Stimulated activated naive CD4-positive, alpha-beta T cell (primary cell): ENCODE results near the gene MND1.
A peak's percentile ranks its signal among the peaks of the same experiment; 100 is the strongest.
"Not testable (repeated sequence)": the region's sequence is repeated elsewhere in the genome, so short reads cannot be mapped to it uniquely, and the experiment has no call there.

ENCODE experiments used
- DNase-seq, 6 experiments: peaks; one replicate each; lab custom pipeline; 2025; lab: John Stamatoyannopoulos, UW

The MND1 gene

DNA sequence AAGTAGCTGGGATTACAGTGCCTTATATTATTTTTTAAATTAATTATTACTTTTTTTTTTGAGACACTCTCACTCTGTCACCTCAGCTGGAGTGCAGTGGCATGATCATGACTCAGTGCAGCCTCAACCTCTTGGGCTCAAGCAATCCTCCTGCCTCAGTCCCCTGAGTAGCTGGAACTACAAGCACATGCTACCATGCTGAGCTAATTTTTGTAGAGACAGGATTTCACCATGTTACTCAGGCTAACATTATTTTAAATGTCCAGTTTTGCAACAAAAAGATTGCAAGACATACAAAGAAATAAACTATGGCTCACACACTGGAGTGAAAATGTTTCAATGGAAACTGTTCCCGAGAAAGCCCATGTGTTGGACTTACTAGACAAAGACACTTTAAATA lies 59.2 kb downstream of the MND1 start:
- no peak for DNase-seq

DNA sequence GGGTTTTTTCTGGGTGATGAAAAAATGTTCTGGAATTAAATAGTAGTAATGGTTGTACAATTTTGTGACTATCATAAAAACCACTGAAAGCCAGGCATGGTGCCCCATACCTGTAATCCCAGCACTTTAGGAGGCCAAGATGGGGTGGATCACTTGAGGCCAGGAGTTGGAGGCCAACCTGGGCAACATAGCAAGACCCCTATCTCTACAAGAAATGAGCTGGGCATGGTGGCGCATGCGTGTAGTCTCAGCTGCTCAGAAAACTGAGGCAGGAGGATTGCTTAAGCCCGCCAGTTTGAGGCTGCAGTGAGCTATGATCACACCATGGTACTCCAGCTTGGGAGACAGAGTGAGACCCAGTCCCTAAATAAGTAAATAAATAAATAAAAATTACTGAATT lies 63.4 kb downstream of the MND1 start:
- no peak for DNase-seq

DNA sequence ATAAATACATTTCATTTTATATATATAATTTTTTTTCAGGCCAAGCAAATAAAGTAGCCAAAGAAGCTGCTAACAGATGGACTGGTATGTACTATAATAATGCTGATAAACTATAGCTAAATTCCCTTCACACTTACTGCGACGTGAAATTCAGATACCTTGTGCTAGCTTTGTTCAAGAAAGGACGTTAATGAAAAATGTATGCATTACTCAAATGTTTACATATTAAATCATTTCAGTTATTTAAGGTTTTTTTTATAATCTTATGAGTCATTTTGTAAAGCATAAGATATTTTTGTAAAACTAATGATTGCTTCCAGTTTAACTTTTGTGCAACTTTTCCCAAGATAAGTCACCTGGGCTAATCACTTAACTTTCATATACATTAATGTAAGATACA lies 64.4 kb downstream of the MND1 start:
- DNase-seq, result no peak

DNA sequence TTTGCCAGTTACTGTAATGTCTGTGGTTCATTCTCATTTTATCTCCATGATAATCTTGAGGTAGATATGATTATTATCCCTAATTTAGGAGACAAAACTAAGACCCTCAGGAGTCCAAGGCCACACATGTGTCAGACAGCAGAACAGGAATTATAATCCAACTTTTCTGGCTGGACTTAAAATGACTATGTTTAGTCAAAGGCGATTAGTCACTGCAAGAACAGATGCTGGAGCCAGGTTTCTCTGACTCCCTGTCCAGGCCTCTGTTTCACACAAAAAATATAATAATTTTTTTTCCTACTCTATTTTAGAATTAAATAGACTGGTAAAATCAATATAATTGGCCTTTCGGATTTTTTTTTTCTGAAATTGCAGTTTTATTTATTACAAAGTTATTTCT lies 64.9 kb downstream of the MND1 start:
- DNase-seq, result no peak

DNA sequence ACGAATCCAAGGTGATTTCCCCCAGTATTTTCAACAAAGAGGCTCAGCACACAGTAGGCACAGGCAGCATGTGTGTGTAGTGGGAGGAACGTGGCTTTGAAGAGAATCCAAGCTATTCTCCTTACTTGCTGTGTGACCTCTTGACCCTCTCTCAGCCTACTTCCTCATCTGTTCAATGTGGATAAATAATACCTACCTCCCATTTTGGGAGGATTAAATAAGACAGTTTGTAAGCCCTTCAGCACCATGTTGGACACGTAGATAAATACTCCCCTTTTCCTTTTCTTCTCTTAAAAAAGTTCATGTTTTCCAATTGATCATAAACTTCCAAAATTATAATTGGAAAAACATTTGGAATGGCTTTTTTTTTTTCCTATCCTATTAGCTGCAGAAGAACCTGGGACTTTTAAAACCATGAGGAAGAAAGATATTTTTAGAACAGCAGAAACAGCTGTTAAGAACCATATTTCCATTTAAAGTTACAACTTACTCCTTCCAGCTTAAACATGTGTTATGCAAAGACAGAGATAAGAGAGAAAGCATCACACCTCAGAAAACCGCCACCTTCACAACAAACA lies 65.5 kb downstream of the MND1 start:
- no peak for DNase-seq

DNA sequence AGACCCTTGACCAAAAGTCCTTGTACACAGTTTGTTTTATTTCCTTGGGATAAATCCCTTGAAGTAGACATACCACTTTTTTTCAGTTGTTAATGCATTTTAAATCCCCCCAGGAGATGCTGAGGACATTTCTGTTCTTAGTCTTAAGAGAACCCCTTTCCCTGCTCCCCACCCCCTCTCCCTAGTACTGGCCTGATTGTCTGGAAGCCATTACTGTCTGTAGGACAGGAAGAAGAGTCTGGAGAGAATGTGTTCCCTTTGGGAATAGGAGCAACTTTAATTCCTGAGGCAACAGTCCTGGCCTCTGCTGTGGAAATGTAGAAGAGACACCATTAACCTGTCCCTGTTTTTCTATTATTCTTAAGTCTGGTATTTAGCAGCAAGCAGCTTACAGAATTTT lies 69.4 kb downstream of the MND1 start:
- DNase-seq, result no peak

DNA sequence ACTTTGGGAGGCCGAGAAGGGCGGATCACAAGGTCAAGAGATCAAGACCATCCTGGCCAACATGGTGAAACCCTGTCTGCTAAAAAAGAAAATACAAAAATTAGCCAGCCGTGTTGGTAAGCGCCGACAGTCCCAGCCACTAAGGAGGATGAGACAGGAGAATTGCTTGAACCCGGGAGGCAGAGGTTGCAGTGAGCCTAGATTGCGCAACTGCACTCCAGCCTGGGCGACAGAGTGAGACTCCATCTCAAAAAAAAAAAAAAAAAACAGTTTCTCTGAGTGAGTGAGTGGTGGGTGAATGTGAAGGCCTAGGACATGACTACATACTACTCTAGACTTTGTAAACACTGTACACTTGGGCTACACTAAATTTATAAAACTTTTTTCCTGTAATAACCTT lies 72.0 kb downstream of the MND1 start:
- DNase-seq, result not testable (repeated sequence)

DNA sequence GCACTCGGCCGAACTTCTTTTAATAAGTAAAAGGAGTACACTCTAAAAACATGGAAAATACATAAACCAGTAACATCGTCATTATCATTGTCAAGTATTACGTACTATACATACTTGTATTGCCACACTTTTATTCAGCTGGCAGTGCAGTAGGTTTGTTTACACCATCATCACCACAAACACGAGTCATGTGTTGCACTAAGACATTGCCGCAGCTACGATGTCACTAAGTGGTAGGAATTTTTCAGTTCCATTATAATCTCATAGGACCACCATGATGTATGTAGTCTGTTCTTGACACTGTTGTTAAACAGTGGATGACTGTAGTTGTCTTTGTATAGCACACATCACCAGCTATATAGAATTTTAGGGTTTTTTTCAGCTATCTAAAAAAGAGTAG lies 73.6 kb downstream of the MND1 start:
- no peak for DNase-seq

DNA sequence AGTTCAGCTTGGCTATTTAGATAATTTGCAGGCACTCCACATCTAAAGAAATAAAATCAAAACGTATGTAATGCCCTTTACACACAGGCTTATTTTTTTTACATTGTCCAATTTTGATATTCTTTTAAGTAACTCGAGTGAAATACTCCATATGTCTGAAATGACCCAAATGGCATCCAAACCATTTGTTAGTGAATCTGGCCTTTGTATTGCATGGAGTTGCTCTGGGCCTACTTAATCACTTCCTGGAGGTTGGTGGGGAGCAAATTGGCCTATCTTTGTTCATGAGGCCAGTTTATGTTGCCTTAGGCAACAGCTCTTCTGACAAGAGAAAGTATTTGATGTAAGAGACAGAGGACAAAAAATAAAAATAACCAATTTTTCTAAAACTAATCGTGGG lies 74.1 kb downstream of the MND1 start:
- DNase-seq, result no peak

DNA sequence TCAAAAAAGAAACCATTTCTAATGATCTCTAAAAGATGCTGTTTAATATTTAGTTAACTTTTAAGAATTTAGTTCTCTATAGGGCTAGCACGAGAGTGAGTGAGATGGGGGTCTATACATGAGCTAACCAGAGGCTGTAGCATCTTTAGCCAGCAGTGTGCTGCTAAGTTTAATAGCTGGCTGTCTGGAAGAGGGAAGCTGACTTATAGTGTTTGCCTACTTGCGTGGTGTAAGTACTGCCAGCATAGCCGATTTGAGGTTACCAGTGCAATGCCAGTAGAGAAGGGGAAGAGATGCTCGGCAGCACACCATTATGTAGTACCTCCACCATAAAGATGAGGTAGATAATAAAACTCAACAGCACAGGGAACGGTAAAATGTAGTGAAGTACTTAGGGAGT lies 74.5 kb downstream of the MND1 start:
- no peak for DNase-seq

DNA sequence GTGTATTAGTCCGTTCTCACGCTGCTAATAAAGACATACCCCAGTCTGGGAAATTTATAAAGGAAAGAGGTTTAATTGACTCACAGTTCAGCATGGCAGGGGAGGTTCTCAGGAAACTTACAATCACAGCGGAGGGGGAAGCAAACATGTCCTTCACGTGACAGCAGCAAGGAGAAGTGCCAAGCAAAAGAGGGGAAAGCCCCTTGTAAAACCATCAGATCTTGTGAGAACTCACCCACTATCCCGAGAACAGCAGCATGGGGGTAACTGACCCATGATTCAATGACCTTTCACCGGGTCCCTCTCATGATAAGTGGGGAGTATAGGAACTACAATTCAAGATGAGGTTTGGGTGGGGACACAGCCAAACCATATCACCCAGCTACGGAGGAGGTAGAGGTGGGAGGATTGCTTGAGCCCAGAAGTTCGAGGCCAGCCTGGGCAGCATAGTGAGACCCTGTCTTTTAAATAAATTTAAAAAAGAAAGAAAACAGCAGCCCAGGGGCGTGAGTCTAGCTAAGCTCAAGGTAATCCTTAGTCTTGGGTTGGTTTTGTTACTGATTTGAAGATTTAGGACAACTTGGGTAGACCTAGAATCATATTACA lies 75.3 kb downstream of the MND1 start:
- no peak for DNase-seq

DNA sequence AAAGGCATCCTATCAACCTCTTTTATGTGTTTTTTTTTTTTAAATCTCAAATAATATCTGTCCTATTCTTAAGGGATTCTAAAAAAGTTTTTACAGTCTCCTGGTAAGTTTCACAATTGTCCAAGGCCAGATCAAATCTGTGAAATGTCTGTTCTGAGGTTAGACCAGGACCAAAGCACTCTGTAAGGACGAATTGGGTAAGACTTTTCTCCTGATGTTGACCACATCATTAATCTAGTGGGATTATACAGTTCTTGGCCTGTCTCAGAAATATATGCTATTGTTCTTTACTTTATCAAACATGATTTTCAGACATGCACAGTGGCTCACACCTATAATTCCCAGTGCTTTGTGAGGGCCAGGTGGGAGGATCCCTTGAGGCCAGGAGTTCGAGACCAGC lies 75.9 kb downstream of the MND1 start:
- no peak for DNase-seq

DNA sequence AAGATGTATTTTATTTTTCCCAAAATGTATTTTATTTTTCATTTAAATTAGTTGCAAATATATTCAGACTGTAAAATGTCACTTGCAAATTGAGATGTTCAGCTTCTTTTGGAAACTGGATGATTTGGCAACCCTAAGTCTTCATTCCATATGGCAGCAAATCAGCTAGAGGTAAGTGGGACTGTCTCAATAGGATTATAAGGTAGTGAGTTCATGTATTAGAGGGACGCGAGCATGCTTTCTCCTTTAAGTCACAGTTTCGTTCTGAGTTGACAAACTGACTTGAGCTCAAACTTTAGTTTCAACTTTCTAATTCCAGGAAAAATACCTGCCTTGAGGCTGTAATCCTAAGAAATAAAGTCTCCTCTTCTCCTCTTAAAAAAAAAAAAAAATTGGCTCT lies 77.5 kb downstream of the MND1 start:
- no peak for DNase-seq

DNA sequence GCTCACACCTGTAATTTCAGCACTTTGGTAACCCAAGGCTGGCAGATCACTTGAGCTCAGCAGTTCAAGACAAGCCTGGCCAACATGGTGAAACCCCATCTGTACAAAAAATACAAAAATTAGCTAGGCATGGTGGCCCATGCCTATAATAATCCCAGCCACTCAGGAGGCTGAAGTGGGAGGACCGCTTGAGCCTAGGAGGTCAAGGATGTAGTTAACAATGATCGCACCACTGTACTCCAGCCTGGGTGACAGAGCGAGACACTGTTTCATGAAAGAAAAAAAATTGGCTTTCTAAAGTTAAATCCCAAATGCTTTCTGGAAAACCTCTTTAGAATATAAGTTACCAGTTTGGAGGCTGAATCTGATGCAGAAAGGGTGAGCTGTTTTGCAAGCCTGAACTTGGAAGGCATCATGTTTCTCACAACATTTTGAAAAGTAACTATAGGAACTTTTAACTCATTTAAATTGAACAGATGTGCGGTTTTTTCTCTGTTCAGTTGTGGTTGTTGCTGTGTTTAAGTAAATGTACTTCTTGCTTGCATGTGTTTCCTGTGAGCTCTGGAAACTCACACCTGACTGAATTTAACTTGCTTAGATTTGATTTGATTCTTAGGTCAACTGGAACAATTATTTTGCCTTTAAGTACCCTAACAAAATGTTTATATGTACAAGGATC lies 81.9 kb downstream of the MND1 start:
- peak in 4 of 6 experiments; percentile 4 to 84 (median 81) for DNase-seq

DNA sequence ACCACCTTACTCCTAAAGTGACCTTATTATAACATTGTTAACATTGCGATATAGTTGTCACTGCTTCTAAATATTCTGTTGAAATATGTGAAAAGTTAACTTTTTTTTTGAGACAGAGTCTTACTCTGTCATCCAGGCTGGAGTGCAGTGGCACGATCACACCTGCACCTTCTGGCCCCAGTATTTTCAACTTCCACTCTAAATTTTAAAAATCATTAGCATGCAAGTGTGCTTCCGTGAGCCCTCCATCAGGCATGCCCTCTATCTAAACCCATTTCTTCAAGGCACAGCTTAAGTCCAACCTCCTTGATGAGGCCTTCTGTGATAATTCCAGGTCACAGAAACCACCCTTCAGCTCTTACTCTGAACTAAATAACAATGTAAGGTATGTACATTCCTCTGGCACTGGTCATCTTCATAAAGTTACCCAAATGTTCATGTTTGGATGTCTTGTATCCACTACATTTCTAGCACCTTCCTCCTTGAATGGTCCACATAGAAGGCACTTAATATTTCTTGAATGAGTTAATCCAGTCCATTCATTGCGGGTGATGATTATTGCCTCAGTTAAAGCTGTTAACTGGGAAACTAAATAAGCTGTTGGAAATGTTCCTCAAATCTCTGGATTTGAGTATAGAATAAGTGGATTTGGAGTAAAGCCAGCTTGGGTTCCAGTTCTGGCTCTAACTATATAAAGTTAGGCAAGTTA lies 83.0 kb downstream of the MND1 start:
- no peak for DNase-seq

DNA sequence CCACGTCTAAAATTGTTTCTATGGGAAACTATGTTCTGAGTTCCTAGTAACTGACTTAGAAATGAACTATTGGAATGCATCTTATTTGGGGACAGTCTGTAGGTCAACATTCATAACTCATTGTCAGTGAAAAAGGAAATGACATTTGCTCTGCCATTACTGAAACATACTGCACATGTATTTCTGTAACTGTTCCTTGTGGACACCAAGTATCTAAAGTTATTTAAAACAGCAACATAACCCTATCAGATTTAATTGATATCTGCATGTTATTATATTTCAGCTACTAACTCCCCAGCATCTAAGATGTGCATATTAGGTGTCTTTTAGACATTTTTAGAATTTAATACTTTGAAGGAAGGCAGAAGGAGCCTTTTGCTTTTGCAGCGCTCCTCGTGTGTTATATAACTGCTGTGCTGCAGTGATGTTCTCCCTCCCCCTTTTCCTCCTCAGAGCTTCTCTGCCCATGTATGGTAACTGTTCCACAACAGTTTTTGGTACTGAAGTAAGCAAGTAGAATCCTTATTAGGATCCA lies 84.5 kb downstream of the MND1 start:
- DNase-seq, result peak in 4 of 6 experiments; percentile 16 to 61 (median 40)

DNA sequence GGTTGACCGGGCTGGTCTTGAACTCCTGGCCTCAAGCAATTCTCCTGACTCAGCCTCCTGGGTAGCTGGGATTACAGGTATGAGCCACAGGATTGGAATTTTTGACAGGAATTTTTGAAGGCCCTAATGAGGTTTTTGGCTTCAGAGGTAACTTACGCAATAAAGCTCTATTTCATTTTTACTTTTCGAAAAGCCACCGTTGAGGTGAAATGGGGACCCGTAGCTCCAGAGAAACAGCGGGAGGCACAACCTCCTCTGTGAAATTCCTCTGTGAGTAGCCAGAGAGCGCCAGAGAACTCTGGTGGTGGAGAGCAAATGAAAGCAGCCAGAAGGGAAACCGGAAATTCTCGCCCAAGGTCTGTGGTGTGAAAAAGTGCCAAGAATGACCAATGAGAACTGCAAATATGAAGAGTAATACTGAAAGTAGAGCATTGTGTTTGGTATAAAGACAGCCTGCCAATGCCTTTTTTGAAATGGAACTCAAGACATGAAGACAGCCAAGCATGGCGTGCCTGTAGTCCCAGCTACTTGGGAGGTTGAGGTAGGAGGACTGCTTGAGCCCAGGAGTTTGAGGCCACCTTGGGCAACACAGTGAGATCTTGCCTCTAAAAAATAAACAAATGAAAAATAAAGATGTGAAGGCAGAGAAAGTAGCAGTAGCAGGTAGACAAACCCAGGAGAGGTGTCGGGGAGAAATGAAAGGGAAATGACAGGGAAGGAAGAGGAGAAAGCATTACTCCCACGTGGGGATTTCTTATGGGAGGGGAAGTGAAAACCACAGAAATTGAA lies 88.7 kb downstream of the MND1 start:
- peak; percentile 11 to 61 (median 46) for DNase-seq

DNA sequence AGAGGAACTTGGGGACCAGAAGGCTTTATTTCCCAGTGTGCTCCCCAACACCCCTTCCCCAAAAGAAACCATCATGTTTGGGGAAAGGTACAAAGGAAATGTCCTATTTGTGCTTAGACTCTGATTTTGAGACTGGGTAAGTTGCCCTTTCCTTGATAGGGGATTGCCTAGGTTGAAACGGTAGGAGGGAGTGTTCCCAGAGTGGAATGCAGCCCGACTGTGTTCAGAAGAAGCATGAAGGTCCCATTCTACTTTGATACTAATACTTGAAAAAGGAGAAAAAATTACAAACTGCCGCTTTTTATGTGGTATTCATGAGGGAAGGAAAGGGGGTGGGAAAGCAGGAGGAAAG lies 89.2 kb downstream of the MND1 start:
- peak in 1 of 6 experiments; percentile 32 for DNase-seq

DNA sequence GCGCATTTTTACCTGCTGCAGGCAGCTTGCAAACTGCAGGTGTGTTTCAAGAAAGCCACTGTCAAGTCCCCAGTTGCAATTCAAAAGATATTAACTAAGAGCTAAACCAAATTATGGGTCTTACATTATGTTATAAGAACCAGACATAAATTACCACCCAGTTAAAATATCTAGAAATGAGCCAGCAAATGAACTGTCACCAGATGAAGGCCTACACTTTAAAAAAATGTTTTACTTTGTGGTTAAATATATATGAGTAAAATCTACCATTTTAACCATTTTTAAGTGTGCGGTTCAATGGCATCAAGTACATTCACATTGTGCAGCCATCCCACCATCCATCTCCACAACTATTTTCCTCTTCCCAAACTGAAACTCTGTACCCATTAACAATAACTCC lies 89.7 kb downstream of the MND1 start:
- DNase-seq, result peak in 1 of 6 experiments; percentile 23

DNA sequence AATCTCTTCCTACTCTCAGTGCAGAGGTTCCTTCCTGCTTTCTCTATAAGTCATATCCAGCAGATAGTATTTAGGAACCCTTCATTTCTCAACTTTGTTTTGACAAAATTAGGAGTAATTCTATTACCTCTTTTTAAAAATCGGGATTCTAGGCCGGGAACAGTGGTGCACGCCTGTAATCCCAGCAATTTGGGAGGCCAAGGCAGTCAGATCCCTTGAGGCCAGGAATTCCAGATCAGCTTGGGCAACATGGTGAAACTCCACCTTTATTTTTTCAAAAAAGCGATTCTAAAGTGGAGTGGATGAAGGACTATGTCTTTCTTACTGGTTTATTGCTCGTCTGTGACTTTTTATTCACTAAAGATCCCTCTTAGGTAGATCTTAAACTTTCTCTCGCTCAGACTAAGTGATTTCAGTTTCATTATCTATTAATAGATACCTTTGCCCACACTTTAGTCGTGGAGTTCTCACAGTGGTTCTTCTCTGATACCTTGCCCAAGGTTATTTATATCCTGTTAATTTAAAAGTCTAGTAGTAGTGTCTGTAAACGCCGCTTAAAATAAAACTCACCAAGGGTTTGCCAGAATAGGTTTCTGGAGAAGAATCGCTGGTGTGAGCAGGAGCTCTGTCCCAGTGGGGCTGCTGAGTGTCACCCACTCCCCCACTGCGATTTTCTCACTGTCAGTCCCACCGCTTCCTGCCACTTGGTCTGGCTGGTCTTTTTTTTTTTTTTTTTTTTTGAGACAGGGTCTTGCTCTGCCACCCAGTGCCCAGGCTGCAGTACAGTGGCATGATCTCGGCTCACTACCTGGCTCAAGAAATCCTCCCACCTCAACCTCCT lies 94.6 kb downstream of the MND1 start:
- peak in 4 of 6 experiments; percentile 16 to 68 (median 40) for DNase-seq

DNA sequence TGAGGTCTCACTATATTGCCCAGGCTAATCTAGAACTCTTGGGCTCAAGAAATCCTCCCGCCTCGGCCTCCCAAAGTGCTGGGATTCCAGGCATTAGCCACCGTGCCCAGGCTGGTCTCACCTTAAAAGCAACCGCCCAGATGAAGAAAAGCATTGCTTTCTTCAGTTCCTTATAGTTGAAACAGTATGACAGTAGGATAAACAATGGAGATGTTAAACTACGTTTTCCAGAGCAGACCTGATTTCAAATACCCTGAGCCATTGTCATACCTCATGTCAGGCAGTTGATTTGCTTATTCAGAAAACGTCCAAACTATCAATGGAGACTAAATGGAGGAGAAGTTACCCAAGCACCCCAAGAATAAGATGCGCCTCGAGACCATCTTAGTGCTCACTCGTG lies 95.3 kb downstream of the MND1 start:
- DNase-seq, result no peak
